Right lobe of liver (tissue), 6 donors: ENCODE results near the gene BMPER. TPM values are rescaled to one million over a fixed set of nuclear protein-coding genes. Genes with fewer than 3 reads are reported as not detected.

ENCODE experiments used
- ATAC-seq, 4 donors: fragments of 200-7000 bp; cut with Tn5 transposase; one replicate each; pipeline ENCODE4 v1.9.1; 2020; ENCODE audit warnings: mild to moderate bottlenecking in 4 of 4, moderate library complexity in 4 of 4
- DNase-seq, 3 donors: peaks; one replicate each; pipeline ENCODE4 v3.0.0-alpha.2; 2020
- H3K27ac ChIP-seq, 3 donors: fragments of 200-600 bp; one replicate each; pipeline ENCODE4 v1.8.0; 2022
- H3K27me3 ChIP-seq, 2 donors: fragments of 200-600 bp; one replicate each; pipeline ENCODE4 v1.8.0; 2022
- H3K36me3 ChIP-seq, 4 donors: fragments of 200-600 bp; sonication (generic) in 1 of 4; one replicate each; pipeline versions ENCODE4 v1.5.1 to v1.8.0; 2017 to 2022; ENCODE audit warnings: control low read depth in 1 of 4
- H3K4me1 ChIP-seq, 4 donors: fragments of 200-600 bp; sonication (generic) in 1 of 4; one replicate each; pipeline versions ENCODE4 v1.5.1 to v1.8.0; 2017 to 2022; ENCODE audit warnings: control low read depth in 1 of 4
- H3K4me3 ChIP-seq, 3 donors: fragments of 200-600 bp; one replicate each; pipeline ENCODE4 v1.8.0; 2022
- H3K9me3 ChIP-seq, 4 donors: fragments of 200-600 bp; sonication (generic) in 1 of 4; one replicate each; pipeline versions ENCODE4 v1.5.1 to v1.8.0; 2017 to 2022; ENCODE audit warnings: control low read depth in 1 of 4
- POLR2A ChIP-seq: fragments of 450-650 bp; IDR thresholded peaks from one replicate; pipeline ENCODE4 v1.6.1; 2017; ENCODE audit warnings: antibody characterized with exemption, mild to moderate bottlenecking
- WGBS: methylation state at CpG from one replicate; pipeline ENCODE4 v1.1.6; 2018; ENCODE audit warnings: low coverage, low lambda C conversion rate; ENCODE audit not compliant: insufficient coverage; ENCODE audit errors: missing lambda C conversion rate; 5-methylcytosine and 5-hydroxymethylcytosine counted together
- intact Hi-C, 2 donors: fragments of 100-400 bp; cut with DNase I; formaldehyde crosslinking; loops; one replicate each; pipeline versions ENCODE4 v1.11.2 to v1.14.1; 2022
- total RNA-seq, 6 experiments: library from RNA; depleted of rRNA in 2 of 6; stranded (reverse); fragments of >200 nt in 2 of 6; fragmentation: NEBNext Ultra II Directional in 3 of 6; extraction: Animal tissue kit (Norgen Biotek cat#: 25700) in 3 of 6; gene quantifications; one replicate each; pipeline versions ENCODE4 v1.1.0 to v1.2.4, GENCODE V29; 2016 to 2023
- TF ChIP-seq, protein P1 (sequence below), 4 donors: fragments of 200-600 bp in 3 of 4; fragments of 450-650 bp in 1 of 4; IDR thresholded peaks; one replicate each; pipeline versions ENCODE4 v1.5.1 to v1.8.0; 2016 to 2022; ENCODE audit warnings: antibody characterized with exemption in 4 of 4, mild to moderate bottlenecking in 2 of 4
- donor health status: DM: no; HTN: yes; CAD: no.
- donor health status: DM: no; HTN: no; CAD: no.
- donor health status: DM: no; HTN: no; CAD: no.
- donor health status: DM: no; HTN: yes; CAD: no.
- donor health status: DM: no; HTN: yes; CAD: no.

Gene BMPER
- total RNA-seq, 6 experiments from 2014 or later, result 5.8 to 17.1 (median 10.4) TPM

DNA sequence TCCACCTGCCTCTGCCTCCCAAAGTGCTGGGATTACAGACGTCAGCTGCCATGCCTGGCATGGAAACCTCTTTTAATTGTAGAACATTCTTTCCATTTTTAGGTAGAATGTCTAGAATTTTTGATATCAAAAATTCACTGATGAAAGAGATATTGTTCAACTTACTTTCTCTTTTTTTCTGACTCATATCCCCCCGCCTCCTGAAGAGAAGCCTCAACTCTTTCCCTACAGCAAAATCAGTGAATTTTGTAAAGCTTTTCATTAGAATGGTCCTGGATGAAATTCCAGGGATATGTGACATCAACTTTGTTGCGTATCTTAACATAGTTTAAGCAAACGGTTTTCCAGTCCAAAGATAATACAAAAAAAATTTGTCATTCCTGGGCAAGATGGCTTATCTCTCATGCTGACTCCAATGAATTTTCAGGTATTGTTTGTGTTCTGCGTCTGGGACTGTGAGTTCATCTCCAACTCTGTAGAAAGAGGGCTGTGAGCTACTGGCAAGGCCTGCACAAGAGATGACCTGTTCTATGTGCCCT is 256.8 kb downstream of the BMPER start:
- Histone ChIP-seq H3K9me3 (no peaks in the 10 kb centered on the region), H3K36me3 (no peaks in the 10 kb centered on the region), H3K27ac (no peak overlapping the region), H3K4me1 (peaks cover 0 to 10% (median 1%) of the 10 kb centered on the region in 4 donors), H3K4me3 (no peak overlapping the region), H3K27me3 (no peaks in the 10 kb centered on the region)
- 57% methylated on average over 5 of the region's 5 CpGs for WGBS
- no peak for ATAC-seq
- DNase-seq, result no peak
- TF ChIP-seq POLR2A, result no peak
- TF ChIP-seq, protein P1, sequence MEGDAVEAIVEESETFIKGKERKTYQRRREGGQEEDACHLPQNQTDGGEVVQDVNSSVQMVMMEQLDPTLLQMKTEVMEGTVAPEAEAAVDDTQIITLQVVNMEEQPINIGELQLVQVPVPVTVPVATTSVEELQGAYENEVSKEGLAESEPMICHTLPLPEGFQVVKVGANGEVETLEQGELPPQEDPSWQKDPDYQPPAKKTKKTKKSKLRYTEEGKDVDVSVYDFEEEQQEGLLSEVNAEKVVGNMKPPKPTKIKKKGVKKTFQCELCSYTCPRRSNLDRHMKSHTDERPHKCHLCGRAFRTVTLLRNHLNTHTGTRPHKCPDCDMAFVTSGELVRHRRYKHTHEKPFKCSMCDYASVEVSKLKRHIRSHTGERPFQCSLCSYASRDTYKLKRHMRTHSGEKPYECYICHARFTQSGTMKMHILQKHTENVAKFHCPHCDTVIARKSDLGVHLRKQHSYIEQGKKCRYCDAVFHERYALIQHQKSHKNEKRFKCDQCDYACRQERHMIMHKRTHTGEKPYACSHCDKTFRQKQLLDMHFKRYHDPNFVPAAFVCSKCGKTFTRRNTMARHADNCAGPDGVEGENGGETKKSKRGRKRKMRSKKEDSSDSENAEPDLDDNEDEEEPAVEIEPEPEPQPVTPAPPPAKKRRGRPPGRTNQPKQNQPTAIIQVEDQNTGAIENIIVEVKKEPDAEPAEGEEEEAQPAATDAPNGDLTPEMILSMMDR (IDR thresholded peaks at IDR 0.05), result no peak
- intact Hi-C loops, result no loop called here

DNA sequence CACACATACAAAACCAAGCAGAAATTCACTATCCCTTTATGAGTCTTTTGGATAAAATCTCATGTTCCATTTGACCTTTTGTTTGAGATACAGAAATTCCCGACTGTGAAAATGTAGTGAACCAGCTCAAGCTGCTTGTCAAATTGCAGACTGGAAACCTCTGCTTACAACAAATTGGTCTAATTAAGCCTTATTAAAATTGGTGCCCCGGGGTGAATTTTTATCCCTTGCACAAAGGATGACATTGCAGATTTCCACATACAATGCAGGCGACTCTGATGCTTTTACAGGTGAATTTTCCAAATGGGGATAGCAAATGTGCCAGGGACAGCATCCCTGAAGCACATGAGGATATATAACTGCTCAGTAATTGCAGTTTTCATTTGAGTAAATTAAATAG is 257.3 kb downstream of the BMPER start:
- no peak overlapping the region for H3K4me3 ChIP-seq
- no peaks in the 10 kb centered on the region for H3K27me3 ChIP-seq
- intact Hi-C loops, result no loop called here
- no peak overlapping the region for H3K27ac ChIP-seq
- H3K36me3 ChIP-seq, result no peaks in the 10 kb centered on the region
- no peak for DNase-seq
- peaks cover 0 to 10% (median 1%) of the 10 kb centered on the region in 4 donors for H3K4me1 ChIP-seq
- no peak for ATAC-seq
- TF ChIP-seq POLR2A, result no peak
- TF ChIP-seq, protein P1 (IDR thresholded peaks at IDR 0.05), result no peak
- 55% methylated on average over 3 of the region's 3 CpGs for WGBS
- H3K9me3 ChIP-seq, result no peaks in the 10 kb centered on the region

DNA sequence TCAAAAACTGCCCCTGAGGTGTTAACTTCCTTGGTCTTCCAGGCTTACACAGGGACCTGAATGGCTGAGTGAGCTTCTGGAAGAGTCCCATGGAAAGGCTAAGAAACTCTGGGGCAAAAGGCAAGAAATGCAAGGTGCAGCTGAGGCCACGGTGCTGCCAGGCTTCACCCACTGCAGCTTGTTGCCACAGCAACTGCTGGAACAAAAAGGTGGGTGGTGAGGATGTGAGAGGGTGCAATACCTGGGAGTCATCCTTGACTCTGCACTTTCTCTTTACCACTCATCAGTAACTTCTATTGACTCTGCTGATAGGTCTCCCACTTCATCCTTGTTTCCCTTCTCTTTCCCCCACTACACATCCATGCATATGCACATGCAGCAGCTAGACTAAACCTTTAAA is 258.6 kb downstream of the BMPER start:
- DNase-seq, result no peak
- H3K4me3 ChIP-seq, result no peak overlapping the region
- no CpG with 5 or more reads among the region's 1 CpG for WGBS
- no peak for TF ChIP-seq POLR2A
- TF ChIP-seq, protein P1 (IDR thresholded peaks at IDR 0.05), result no peak
- H3K9me3 ChIP-seq, result no peaks in the 10 kb centered on the region
- ATAC-seq, result no peak
- H3K36me3 ChIP-seq, result no peaks in the 10 kb centered on the region
- intact Hi-C loops, result no loop called here
- H3K27ac ChIP-seq, result no peak overlapping the region
- no peaks in the 10 kb centered on the region for H3K27me3 ChIP-seq
- H3K4me1 ChIP-seq, result peaks cover 0 to 2% (median 0%) of the 10 kb centered on the region in 4 donors

DNA sequence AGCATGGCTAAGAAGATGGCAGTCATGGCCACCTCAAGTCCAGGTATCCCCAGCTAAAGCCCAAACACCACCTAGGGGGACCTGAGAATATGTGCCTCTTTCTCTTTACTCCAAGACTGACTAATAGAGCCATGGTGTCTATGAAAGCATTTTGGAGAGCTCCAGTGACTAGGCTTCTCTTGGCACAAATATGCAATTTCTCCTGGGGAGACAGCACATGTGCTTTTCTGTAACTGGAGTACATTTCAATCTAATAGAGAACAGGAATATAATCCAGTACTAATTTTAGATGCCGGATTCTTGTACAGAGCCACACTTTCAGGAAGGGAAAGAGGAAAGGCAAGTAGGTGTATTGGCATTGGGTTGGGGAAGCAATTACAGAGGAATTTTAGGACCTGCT is 260.1 kb downstream of the BMPER start:
- intact Hi-C loops, result no loop called here
- 67% methylated on average over 1 of the region's 1 CpG for WGBS
- Histone ChIP-seq H3K4me1 (peaks cover 0 to 2% (median 0%) of the 10 kb centered on the region in 4 donors), H3K27me3 (no peaks in the 10 kb centered on the region), H3K36me3 (no peaks in the 10 kb centered on the region), H3K4me3 (no peak overlapping the region), H3K27ac (no peak overlapping the region), H3K9me3 (no peaks in the 10 kb centered on the region)
- no peak for TF ChIP-seq POLR2A
- TF ChIP-seq, protein P1 (IDR thresholded peaks at IDR 0.05), result no peak
- DNase-seq, result no peak
- no peak for ATAC-seq
